HG02884 (cell line): ENCODE results near the gene SLC30A2.
"Not testable (repeated sequence)": the region's sequence is repeated elsewhere in the genome, so short reads cannot be mapped to it uniquely, and the experiment has no call there.

Source experiments
- ATAC-seq: cut with Tn5 transposase; IDR thresholded peaks from one replicate; pipeline ENCODE4 v1.9.1; 2021; ENCODE audit warnings: mild to moderate bottlenecking, moderate library complexity; ENCODE audit not compliant: unreplicated experiment

Gene SLC30A2, protein sequence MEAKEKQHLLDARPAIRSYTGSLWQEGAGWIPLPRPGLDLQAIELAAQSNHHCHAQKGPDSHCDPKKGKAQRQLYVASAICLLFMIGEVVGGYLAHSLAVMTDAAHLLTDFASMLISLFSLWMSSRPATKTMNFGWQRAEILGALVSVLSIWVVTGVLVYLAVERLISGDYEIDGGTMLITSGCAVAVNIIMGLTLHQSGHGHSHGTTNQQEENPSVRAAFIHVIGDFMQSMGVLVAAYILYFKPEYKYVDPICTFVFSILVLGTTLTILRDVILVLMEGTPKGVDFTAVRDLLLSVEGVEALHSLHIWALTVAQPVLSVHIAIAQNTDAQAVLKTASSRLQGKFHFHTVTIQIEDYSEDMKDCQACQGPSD

DNA sequence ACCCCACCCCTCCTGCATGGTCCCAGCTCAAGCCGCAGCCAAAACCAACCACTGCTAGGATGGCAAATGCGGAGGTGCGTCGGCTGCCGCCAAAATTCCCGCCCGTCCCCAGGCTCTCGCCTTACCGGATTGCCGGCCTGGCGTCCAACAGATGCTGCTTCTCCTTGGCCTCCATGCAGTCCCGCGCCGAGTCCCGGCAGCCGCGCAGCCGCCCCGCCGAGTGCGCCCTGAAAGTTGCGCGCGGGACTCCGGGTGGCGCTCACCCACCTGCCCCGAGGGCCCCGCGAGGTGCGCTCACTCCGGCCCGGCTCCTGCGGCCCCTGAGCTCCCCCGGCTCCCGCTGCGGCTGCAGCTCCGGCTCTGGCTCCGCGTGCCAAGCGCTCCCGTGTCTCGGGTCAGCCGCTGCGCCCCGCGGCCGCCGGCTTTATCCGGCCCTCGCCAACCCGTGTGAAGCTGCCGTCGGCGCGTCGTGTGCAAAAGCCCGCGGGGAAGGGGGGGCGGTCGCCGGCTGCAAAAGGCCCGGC is at the start of gene SLC30A2:
TSS of gene SLC30A2 (minus strand) at position 397 of the 524 bp plus-strand sequence. CDS start at position 175, 222 bp downstream.
- no peak for ATAC-seq

DNA sequence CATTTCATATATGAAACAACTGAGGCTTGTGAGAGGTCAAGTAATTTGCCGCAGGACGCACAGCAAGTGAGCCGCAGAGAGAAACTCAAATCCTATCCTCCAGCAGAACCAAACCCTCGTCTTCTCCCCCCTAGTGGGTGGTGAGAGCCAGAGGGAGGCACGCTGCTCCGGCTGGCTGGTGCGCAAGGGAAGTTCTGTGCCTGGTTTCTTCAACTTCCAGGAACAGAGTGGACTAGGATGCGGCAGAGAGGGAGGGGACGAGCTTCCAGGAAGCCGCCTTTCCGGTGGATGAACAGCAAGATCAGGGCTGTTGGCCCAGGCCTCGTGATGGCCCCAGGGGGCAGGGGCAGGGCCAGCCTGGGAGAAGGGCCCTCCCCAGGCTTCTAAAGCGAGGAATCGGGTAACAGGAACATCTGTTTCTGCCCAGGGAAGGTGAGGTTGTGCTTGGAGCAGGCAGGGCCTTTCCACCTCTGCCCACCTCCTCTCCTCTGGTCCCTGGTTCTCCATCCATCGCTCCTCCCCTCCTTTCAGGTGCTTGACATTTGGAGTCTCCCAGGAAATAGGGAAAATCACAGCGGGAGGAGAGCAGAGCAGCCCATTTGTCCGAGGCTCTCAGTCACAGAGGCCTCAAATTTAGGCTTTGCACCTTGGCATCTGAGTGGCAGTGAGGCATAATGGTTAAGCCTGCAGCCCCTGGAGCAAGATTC is 48.9 kb upstream of the SLC30A2 start:
- ATAC-seq = no peak

DNA sequence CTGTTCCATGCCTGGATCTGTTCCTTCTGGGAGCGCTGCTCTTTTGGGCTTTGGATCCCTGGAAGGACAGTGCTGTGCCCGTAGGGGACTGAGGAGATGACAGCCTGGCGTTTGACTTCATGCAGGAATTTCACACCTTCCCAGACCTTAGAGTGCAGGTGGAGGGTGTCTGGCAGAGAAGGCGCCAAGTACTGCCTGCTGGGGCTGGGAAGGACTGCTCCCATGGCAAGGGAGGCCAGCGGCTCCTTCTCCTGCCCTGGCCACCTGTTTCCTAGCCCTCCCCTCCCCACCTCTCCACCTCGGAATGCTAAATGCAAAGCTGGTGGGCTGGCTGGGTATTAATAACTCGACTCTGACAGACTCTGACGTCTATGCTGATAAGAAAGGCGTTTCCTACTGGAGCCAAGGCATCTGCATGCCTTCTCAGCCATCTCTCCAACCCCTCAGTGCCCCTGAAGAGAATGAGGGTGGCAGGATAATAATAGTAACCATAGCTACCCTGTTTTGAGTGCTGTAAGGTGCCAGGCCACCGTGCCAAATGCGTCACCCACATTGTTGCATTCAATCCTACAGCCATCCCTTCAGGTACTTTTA is 48.3 kb upstream of the SLC30A2 start:
- no peak for ATAC-seq

DNA sequence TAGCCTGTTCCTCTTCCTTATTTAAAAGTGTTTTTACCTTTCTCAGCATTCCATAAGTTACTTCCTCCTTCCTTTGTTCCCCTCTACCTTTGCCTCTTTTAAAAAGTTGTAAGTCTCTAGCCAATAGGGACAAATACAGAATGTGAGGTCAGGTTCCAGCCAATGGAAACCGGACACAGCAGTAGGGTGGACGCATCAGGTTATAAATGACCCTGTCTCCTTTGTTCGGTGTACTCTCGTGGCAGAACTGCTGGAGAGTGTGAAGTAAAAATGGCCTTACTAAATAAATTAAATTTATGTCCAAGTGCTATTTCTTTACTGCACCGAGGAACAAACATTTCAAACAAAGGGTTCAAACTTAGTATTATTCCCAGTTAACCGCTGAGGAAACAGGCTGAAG is 47.7 kb upstream of the SLC30A2 start:
- not testable (repeated sequence) for ATAC-seq

DNA sequence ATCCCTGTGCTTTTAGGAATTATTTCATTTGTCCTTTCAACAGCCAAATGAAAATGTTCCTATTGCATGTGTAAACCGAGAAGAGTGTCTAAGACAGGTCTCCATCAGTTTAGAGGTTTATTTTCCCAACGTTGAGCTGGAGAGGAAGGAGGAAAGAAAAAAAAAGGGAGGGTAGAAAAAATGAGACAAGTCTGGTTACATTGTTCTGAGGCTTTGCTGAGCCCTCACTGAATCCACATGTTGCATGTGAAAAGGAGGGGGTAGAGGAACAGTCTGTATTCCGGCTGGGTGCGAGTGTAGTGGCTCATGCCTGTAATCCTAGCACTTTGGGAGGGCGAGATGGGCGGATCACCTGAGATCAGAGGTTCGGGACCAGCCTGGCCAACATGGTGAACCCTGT is 46.5 kb upstream of the SLC30A2 start:
- no peak for ATAC-seq

DNA sequence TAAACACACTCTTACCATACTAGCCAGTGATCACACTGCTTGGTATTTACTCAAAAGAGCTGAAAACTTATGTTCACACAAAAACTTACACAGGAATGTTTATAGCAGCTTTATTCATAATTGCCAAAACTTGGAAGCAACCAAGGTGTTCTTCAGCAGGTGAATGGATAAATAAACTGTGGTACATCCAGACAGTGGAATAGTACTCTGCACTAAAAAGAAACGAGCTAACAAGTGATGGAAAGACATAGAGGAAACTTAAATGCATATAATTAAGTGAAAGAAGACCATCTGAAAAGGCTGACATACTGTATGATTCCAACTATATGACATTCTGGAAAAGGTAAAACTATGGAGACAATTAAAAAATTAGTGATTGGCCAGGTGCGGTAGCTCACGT is 45.0 kb upstream of the SLC30A2 start:
- no peak for ATAC-seq

DNA sequence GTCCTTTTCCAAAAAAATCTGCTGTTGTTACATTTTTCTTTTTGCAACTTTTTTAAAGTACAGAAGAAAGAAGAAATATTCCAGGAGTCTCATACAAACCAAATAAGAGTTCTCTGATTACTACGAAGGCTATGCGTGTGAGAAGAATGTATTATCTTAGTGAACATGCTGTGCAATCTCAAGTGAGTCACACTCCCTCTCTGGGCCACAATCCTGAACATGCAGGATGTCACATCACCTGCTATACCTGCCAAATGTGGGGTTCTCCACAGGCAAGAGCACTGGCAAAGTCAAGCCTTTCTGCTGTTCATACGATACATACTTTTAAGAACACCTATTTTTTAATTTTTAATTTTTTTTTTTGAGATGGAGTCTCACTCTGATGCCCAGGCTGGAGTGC is 43.2 kb upstream of the SLC30A2 start:
- no peak for ATAC-seq

DNA sequence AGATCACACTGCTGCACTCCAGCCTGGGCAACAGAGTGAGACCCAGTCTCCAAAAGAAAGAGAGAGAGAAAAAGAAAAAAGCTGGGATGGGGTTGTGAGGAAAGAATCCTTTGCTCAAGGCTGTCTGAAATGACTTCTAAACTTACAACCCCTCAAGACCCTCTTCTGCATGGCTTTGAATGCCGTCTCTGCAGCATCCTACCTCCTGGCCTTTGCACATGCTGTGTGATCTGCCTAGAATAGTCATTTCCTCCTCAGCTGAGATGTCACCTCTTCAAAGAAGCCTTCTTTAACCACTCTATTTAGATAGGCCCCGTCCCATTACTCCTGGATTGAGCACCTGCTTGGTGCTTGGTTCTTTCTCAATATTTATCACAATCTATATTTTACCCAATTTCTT is 38.9 kb upstream of the SLC30A2 start:
- ATAC-seq = no peak

DNA sequence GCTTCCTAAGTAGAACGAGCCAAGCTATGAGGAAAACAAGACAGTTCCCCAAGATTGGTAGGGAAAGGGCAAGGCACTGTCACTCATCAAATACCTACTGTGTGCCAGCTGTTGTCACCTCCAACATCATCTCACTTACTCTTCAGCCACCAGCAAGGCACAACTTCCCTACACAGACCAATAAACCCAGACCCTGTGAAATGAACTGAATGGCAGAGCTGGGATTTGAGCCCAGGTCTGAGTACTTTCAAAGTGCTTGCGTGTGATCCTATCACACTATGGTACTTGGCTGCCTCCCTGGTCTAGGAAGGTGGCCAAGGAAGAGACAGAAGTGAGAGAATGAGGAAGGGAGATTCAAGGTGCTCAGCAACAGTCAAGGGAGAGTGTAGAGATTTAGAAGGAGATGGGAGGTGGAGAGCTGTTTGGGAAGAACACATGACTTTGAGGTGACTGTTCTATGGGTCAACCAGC is 38.2 kb upstream of the SLC30A2 start:
- no peak for ATAC-seq

DNA sequence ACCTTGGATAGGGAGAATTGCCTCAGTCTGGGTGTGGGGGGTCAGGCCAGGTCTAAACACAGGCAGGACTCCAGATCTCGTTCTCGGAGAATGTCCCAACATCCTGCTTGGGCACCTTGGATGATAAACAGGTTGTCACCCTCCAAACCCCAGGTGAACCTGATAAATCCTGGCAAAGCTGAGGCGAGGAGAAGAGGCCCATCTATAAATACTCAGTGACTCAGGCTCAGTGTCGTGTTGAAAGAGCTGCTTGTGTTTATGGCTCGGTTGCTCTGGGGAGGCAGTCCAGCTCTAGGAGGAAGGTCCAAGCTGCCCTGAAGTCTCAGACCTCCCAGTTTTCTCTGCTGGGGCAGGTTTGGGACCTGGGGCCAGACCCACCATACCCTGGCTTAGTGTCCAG is 37.3 kb upstream of the SLC30A2 start:
- ATAC-seq = no peak

DNA sequence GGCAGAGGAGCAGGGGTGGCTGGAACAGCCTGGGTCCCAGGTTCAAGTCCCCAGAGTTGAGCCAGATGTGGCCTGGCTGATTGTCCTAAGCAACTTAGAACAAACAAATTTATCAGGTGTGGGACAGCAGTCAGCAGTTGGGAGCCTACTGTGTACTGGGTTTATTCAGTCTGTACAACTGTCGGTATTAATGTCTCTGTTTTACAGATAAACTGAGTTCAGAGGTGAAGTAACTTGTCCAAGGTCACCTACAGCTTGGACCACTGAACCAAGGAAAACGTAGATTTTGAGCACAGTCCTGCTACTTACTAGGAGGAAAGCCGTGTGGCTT is 36.1 kb upstream of the SLC30A2 start:
- no peak for ATAC-seq

DNA sequence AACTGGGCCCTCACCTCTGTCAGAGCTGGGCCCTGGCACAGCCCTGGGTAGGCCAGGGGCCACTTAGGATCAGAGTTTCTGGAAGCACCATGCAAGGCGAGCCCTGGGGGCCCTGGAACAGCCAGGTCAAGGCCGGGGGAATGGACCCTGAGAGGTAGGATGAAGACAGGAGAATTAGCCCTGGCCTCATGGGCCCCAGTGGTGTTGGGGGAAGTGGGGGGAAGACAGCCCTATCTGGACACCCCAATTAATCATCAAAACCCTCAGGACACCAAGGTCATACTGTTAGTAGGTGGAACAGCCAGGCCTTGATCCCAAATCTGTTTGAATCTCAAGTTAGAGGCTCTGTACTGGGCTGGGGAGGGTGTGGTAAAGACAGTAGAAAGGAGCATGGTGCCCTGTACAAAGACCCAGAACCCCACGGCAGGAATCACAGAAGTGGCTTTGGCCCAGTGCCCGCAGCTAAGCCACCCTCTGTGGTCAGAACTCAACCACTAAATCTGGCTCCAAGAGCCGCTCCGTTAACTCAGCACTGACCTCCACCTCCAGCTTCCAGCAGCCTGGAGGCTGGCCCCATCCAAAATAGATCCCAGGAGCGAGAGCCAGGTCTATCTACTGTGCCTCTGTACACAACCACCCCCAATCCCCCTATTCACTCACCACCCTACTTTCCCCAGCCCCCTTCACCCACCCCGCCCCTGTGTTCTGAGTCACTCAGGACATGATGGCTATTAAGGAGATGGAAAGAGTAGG is 35.5 kb upstream of the SLC30A2 start:
- no peak for ATAC-seq

DNA sequence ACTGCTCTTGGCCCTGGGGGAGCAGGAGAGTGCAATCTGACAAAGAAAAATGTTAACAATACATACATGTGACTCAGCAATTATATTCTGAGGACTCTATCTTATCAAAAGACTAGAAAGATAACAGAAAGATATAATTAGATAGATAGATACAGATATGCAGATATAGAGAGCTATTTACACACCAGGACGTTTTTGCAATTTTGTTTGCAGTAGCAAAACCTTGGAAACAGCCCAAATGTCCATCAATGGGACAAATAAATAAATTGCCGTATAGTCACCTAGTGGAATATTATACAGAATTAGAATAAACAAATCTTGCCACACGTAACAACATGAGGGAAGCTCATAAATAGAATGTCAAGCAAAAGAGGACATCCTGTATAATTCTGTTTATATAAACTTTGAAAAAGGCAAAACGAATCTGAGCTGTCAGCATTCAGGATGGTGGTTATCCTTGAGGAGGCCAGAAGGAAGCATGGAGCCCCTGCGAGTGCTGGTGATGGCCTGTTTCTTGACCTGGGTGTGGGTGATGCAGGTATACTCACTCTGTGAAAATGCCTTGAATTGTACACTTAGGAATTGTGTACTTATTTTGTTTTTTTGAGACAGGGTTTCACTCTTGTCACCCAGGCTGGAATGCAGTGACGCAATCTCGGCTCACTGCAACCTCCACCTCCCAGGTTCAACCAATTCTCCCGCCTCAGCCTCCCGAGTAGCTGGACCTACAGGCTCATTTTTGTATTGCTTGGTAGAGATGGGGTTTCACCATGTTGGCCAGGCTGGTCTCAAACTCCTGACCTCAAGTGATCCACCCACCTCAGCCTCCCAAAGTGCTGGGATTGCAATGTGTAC is 34.3 kb upstream of the SLC30A2 start:
- no peak for ATAC-seq

DNA sequence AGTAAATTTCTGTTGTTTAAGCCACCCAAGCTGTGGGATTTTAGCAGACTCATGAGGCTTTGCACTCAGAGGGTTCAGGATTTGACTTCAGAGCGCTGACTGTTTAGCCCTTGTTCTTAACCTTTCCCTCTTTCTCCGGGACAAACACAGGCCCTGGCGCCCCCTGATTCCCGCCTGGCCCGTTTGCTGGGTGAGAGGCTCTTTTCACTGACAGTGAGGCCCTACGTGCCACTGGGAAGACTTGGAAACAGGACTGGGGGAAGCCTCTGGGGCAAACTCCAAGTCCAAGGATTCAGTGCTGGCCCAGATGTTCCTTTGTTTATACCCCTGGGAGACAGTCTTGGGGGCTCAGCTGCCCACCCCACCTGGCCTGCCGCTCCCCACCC is 33.3 kb upstream of the SLC30A2 start:
- ATAC-seq = no peak

DNA sequence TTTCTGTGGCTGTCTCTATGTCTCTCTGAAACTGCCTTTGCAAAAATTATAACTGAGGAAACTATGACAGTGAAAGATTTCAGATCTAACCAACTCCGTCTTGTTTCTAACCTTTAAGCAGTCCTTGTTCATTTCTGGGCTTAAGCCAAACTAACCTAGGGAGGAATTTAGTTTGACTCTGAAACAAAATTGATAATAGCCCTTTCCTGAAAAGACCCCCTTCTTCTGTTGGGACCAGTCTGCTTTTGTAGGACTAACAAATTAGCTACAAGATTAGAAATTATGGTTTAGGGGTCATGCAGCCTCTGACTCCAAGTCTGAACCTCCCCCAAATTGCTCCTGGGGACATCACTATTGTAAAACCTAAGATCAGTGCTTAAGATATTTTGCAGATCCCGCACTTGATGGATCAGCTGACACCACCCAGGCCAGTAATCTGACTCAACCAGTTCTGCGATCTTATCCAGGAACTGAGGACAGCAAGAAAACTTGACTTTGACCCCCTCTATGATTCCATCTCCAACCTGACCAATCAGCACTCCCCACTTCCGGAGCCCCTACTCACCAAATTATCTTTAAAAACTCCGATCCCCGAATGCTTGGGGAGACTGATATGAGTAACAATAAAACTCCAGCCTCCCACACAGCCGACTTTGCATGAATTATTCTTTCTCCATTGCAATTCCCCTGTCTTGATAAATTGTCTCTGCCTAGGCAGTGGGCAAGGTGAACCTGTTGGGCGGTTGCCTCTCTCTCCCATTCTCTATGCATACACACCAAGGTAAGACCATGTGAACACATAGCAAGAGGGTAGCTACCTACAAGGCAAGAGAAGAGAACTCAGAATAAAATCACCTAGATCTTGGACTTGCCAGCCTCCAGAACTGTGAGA is 32.6 kb upstream of the SLC30A2 start:
- ATAC-seq = no peak

DNA sequence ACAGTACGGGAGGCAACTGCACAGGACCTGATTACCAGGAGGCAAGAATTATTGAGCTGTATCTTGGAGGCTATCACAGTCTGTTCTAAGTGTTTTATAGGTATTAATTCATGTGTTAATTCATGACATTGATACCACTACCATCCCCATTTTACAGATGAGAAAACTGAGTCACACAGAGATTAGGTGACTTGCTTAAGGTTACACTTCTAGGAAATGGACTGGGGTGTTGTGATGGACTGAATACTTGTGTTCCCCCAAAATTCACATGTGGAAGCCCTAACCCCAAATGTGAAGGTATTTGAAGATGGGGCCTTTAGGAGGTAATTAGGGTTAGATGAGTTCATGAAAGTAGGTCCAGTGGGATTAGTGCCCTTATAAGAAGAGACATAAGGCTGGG is 31.6 kb upstream of the SLC30A2 start:
- ATAC-seq = no peak

DNA sequence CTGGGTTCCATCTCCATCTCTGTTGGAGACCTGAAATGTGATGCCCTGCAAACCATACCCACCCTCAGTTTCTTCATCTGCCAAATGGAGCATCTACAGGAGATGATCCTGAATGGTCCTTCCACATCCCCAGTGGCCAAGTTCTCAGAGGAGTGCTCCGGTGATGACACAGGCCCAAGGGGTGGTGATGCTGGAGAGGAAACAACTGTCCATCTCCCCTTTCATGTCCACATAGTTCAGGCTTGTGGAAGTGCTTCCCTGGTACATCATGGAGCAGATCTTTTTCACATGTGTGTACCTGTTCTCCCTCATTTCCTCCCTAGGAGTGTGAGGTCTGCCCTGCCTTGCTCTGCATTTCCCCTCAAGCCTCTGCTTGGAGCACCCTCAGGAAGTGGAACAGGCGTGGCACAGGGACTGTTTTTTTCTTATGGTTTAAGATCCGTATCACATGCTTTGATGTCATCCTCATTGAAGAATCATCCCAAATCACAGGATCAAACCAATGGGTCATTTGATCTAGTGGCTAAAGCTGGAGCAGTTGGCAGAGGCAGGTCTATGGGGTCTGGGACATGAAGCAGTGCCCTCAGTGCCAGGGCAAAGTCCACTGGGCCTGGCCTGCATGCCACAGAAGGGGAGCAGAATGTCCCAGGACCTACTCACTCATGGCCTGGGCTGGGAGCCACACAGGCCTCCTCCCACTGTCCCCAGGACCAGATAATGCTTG is 29.7 kb upstream of the SLC30A2 start:
- ATAC-seq = no peak

DNA sequence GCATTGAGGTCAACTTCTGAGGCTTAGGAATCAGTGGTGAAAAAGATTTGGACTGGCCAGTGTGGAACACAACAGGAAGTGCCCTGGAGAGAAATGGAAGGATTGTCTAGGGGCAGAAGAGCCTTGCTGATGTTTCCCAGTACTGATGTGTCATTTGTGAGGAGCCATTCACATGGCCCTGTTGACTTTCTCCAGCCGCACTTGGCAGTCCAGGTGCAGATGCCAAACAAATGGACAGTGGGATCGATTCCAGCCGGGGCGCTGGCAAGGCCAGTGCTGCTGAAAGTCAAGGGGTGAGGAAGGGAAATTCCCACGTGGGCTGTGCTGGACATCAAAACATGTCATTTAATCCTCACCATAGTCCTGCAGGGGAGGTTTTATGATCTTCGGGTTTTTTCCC is 26.4 kb upstream of the SLC30A2 start:
- no peak for ATAC-seq

DNA sequence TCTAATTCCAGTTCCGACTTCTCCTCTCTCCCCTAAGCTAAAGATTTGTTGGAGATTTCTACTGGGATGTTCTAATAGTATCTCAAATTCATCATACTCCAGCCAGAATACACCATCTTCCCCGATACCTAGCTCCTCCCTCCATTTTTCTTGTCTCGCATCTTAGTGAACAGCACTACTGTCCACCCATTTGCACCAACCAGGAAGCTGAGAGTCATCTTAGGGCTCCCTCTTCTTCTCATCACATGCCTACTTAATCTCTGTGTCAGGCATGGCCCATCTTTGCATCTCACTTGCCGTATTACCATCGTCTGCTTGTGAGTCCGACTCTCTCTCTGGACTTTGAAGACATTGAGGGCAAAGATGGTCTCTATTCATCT is 25.0 kb upstream of the SLC30A2 start:
- no peak for ATAC-seq
